OCI-LY1 (cell line): ENCODE results near the gene PTPRG.

Experiments
- H2AFZ ChIP-seq: fragments of 200-600 bp; sonication (generic), shearing (Covaris generic); 2 replicates; pipeline ENCODE4 v1.6.0; 2014; ENCODE audit warnings: antibody characterized with exemption, mild to moderate bottlenecking, low read length
- H3F3A ChIP-seq: fragments of 200-600 bp; sonication (generic), shearing (Covaris generic); 2 replicates; pipeline ENCODE4 v1.6.0; 2014; ENCODE audit warnings: mild to moderate bottlenecking, antibody characterized with exemption, low read length, moderate library complexity; ENCODE audit not compliant: insufficient read depth
- H3K27ac ChIP-seq: fragments of 200-600 bp; sonication (generic); 2 replicates; pipeline ENCODE4 v1.5.1; 2014; ENCODE audit warnings: low read length, mixed run types, mild to moderate bottlenecking, low read depth; ENCODE audit not compliant: poor library complexity, severe bottlenecking
- H3K27me3 ChIP-seq: fragments of 200-600 bp; sonication (generic); 2 replicates; pipeline ENCODE4 v1.6.0; 2014; ENCODE audit warnings: antibody characterized with exemption, mild to moderate bottlenecking, low read length, moderate library complexity; ENCODE audit not compliant: insufficient read depth
- H3K36me3 ChIP-seq: fragments of 200-600 bp; sonication (generic); 2 replicates; pipeline ENCODE4 v1.6.1; 2014; ENCODE audit warnings: mild to moderate bottlenecking, antibody characterized with exemption, low read length, moderate library complexity, mixed read lengths; ENCODE audit not compliant: insufficient read depth
- H3K4me1 ChIP-seq: fragments of 200-600 bp; sonication (generic); 2 replicates; pipeline ENCODE4 v1.5.1; 2014; ENCODE audit warnings: mild to moderate bottlenecking, low read length, moderate library complexity; ENCODE audit not compliant: insufficient read depth, severe bottlenecking
- H3K4me2 ChIP-seq: fragments of 200-600 bp; sonication (generic), shearing (Covaris generic); 2 replicates; pipeline ENCODE4 v1.6.1; 2014; ENCODE audit warnings: low read length
- H3K4me3 ChIP-seq: fragments of 200-600 bp; sonication (generic); 2 replicates; pipeline ENCODE4 v1.5.1; 2014; ENCODE audit warnings: low read length, low read depth, mild to moderate bottlenecking, mixed read lengths; ENCODE audit not compliant: poor library complexity, severe bottlenecking
- H3K79me2 ChIP-seq: fragments of 200-600 bp; shearing (Covaris generic); 2 replicates; pipeline ENCODE4 v1.6.1; 2016; ENCODE audit warnings: mixed run types, low read length, mixed read lengths; ENCODE audit not compliant: insufficient read depth
- H3K9ac ChIP-seq: fragments of 200-600 bp; sonication (generic), shearing (Covaris generic); 2 replicates; pipeline ENCODE4 v1.6.1; 2014; ENCODE audit warnings: mild to moderate bottlenecking, low read length, mixed read lengths
- H3K9me2 ChIP-seq: fragments of 200-600 bp; sonication (generic), shearing (Covaris generic); 2 replicates; pipeline ENCODE4 v1.6.1; 2014; ENCODE audit warnings: low read depth, mild to moderate bottlenecking, low read length, mixed read lengths
- H3K9me3 ChIP-seq: fragments of 200-600 bp; shearing (Covaris generic); 2 replicates; pipeline ENCODE4 v1.6.1; 2014; ENCODE audit warnings: low read length, mixed read lengths
- H4K20me1 ChIP-seq: fragments of 200-600 bp; sonication (generic), shearing (Covaris generic); 2 replicates; pipeline ENCODE4 v1.6.0; 2016; ENCODE audit warnings: mild to moderate bottlenecking, low read length; ENCODE audit not compliant: insufficient read depth
- CTCF ChIP-seq: fragments of 200-600 bp; sonication (generic), shearing (Covaris generic); IDR thresholded peaks from 2 replicates; pipeline ENCODE4 v1.5.1; 2017; ENCODE audit warnings: mild to moderate bottlenecking, antibody characterized with exemption, low read length, moderate library complexity, mixed read lengths
- EZH2 ChIP-seq: fragments of 200-600 bp; sonication (generic), shearing (Covaris generic); IDR thresholded peaks from 2 replicates; pipeline ENCODE4 v1.8.0; 2017; ENCODE audit warnings: borderline replicate concordance, mixed run types, mild to moderate bottlenecking, antibody characterized with exemption, low read length, moderate library complexity, mixed read lengths

PTPRG gene

GRCh38 chr3:62119139-62119538 is 557.8 kb downstream of the PTPRG start:
- Histone ChIP-seq H3K9me2 (no peaks in the 10 kb centered on the region), H3K9me3 (no peaks in the 10 kb centered on the region), H3F3A (no peaks in the 10 kb centered on the region), H4K20me1 (no peaks in the 10 kb centered on the region), H3K9ac (no peak overlapping the region), H3K27me3 (no peaks in the 10 kb centered on the region), H2AFZ (no peak overlapping the region), H3K4me3 (no peak overlapping the region), H3K79me2 (no peaks in the 10 kb centered on the region), H3K36me3 (no peaks in the 10 kb centered on the region), H3K4me1 (no peaks in the 10 kb centered on the region), H3K4me2 (no peak overlapping the region), H3K27ac (no peak overlapping the region)
- no peak for TF ChIP-seq EZH2
- TF ChIP-seq CTCF, result no peak

GRCh38 chr3:62122819-62123218 is 561.4 kb downstream of the PTPRG start:
- no peak overlapping the region for H3K4me2 ChIP-seq
- H3K9me2 ChIP-seq, result no peaks in the 10 kb centered on the region
- H3K27me3 ChIP-seq, result no peaks in the 10 kb centered on the region
- H3F3A ChIP-seq, result no peaks in the 10 kb centered on the region
- no peaks in the 10 kb centered on the region for H3K4me1 ChIP-seq
- H4K20me1 ChIP-seq, result no peaks in the 10 kb centered on the region
- H3K27ac ChIP-seq, result no peak overlapping the region
- TF ChIP-seq CTCF, result no peak
- no peak for TF ChIP-seq EZH2
- no peak overlapping the region for H2AFZ ChIP-seq
- no peaks in the 10 kb centered on the region for H3K36me3 ChIP-seq
- H3K9ac ChIP-seq, result no peak overlapping the region
- H3K4me3 ChIP-seq, result no peak overlapping the region
- no peaks in the 10 kb centered on the region for H3K79me2 ChIP-seq
- no peaks in the 10 kb centered on the region for H3K9me3 ChIP-seq

- no peaks in the 10 kb centered on the region for H3K9me2 ChIP-seq
- no peaks in the 10 kb centered on the region for H3K79me2 ChIP-seq
- no peaks in the 10 kb centered on the region for H3F3A ChIP-seq
- no peak overlapping the region for H3K4me2 ChIP-seq
- no peaks in the 10 kb centered on the region for H3K27me3 ChIP-seq
- no peaks in the 10 kb centered on the region for H3K36me3 ChIP-seq
- H3K9ac ChIP-seq, result no peak overlapping the region
- no peak overlapping the region for H2AFZ ChIP-seq
- TF ChIP-seq EZH2 (no peak), CTCF (no peak)
- H4K20me1 ChIP-seq, result no peaks in the 10 kb centered on the region
- H3K4me3 ChIP-seq, result no peak overlapping the region
- H3K9me3 ChIP-seq, result no peaks in the 10 kb centered on the region
- H3K4me1 ChIP-seq, result no peaks in the 10 kb centered on the region
- no peak overlapping the region for H3K27ac ChIP-seq
These were observed 564.0 kb downstream of the PTPRG start for GRCh38 chr3:62125380-62125779.
